HEK293 (cell line): ENCODE data around the gene RTTN.

Experiments used
- CTCF ChIA-PET: fragments of 350-600 bp; formaldehyde crosslinking; extraction: SDS; loops from one replicate; lab custom pipeline; 2021; ENCODE audit warnings: antibody characterized with exemption; lab: Yijun Ruan, JAX
- POLR2A ChIA-PET: fragments of 300-600 bp; formaldehyde crosslinking; extraction: SDS; loops from one replicate; lab custom pipeline; 2020; ENCODE audit warnings: antibody characterized with exemption, inconsistent platforms; lab: Yijun Ruan, JAX
- H3K27ac ChIP-seq: fragments of 200-500 bp; sonication (Bioruptor generic); 2 replicates; pipeline ENCODE4 v1.5.1; 2014; ENCODE audit warnings: low read depth, low read length, control low read depth, inconsistent platforms; ENCODE audit errors: extremely low read depth
- H3K36me3 ChIP-seq, 2 experiments: fragments of 200-500 bp in 1 of 2; sonication (Bioruptor generic) in 1 of 2; 1 replicate in 1 of 2; 2 replicates in 1 of 2; pipeline ENCODE4 v1.5.1; 2014 to 2017; ENCODE audit warnings: inconsistent platforms in 2 of 2, low read length in 2 of 2; ENCODE audit not compliant: control insufficient read depth in 2 of 2, insufficient read depth in 1 of 2
- H3K4me1 ChIP-seq: fragments of 200-500 bp; sonication (Bioruptor generic); 2 replicates; pipeline ENCODE4 v1.5.1; 2014; ENCODE audit warnings: mild to moderate bottlenecking, low read length, inconsistent platforms; ENCODE audit not compliant: control insufficient read depth, insufficient read depth
- H3K4me3 ChIP-seq: 2 replicates; pipeline ENCODE4 v1.5.1; 2011; ENCODE audit warnings: low read depth, mild to moderate bottlenecking, control low read depth, low read length, moderate library complexity
- H3K9me3 ChIP-seq: fragments of 200-500 bp; sonication (Bioruptor generic); 2 replicates; pipeline ENCODE4 v1.5.1; 2014; ENCODE audit warnings: low read depth, low read length, inconsistent platforms; ENCODE audit not compliant: control insufficient read depth, insufficient read depth
- ELK4 ChIP-seq: IDR thresholded peaks from 2 replicates; pipeline ENCODE4 v1.6.1; 2011; ENCODE audit warnings: mild to moderate bottlenecking, low read depth, low read length, borderline replicate concordance
- GFI1B ChIP-seq: fragments of 450-650 bp; formaldehyde crosslinking; IDR thresholded peaks from 2 replicates; pipeline ENCODE4 v1.5.1; 2016; ENCODE audit warnings: missing biosample characterization, missing genetic modification characterization
- HIC1 ChIP-seq: fragments of 450-650 bp; formaldehyde crosslinking; IDR thresholded peaks from 2 replicates; pipeline ENCODE4 v1.5.1; 2016; ENCODE audit warnings: missing biosample characterization, missing genetic modification characterization
- KLF16 ChIP-seq: fragments of 450-650 bp; formaldehyde crosslinking; IDR thresholded peaks from 2 replicates; pipeline ENCODE4 v1.5.1; 2017; ENCODE audit warnings: missing biosample characterization, missing genetic modification characterization
- KLF17 ChIP-seq: fragments of 450-650 bp; formaldehyde crosslinking; IDR thresholded peaks from 2 replicates; pipeline ENCODE4 v1.5.1; 2016; ENCODE audit warnings: missing biosample characterization, missing genetic modification characterization
- KLF7 ChIP-seq: fragments of 450-650 bp; formaldehyde crosslinking; IDR thresholded peaks from 2 replicates; pipeline ENCODE4 v1.5.1; 2016; ENCODE audit warnings: missing biosample characterization, missing genetic modification characterization, borderline replicate concordance
- PBX3 ChIP-seq: sonication (generic); formaldehyde crosslinking; IDR thresholded peaks from 2 replicates; pipeline ENCODE4 v1.8.1; 2022; ENCODE audit warnings: mild to moderate bottlenecking, moderate library complexity, missing genetic modification reagents
- RBAK ChIP-seq: fragments of 450-650 bp; formaldehyde crosslinking; IDR thresholded peaks from 2 replicates; pipeline ENCODE4 v1.5.1; 2016; ENCODE audit warnings: missing biosample characterization, missing genetic modification characterization
- TCF7L2 ChIP-seq: IDR thresholded peaks from 2 replicates; pipeline ENCODE4 v1.6.1; 2011; ENCODE audit warnings: low read depth, mild to moderate bottlenecking, inconsistent platforms, low read length, moderate library complexity, borderline replicate concordance
- ZBTB1 ChIP-seq: fragments of 450-650 bp; formaldehyde crosslinking; IDR thresholded peaks from 2 replicates; pipeline ENCODE4 v1.5.1; 2016; ENCODE audit warnings: missing biosample characterization, missing genetic modification characterization
- ZBTB21 ChIP-seq: fragments of 450-650 bp; formaldehyde crosslinking; IDR thresholded peaks from 2 replicates; pipeline ENCODE4 v1.5.1; 2017; ENCODE audit warnings: missing biosample characterization, missing genetic modification characterization
- ZBTB49 ChIP-seq: fragments of 450-650 bp; formaldehyde crosslinking; IDR thresholded peaks from 2 replicates; pipeline ENCODE4 v1.5.1; 2016; ENCODE audit warnings: missing biosample characterization, missing genetic modification characterization, low read depth
- ZFP3 ChIP-seq: fragments of 450-650 bp; formaldehyde crosslinking; IDR thresholded peaks from 2 replicates; pipeline ENCODE4 v1.5.1; 2016; ENCODE audit warnings: low read depth, missing biosample characterization, missing genetic modification characterization
- ZFP37 ChIP-seq: fragments of 450-650 bp; formaldehyde crosslinking; IDR thresholded peaks from 2 replicates; pipeline ENCODE4 v1.5.1; 2016; ENCODE audit warnings: missing biosample characterization, missing genetic modification characterization
- ZNF10 ChIP-seq: fragments of 450-650 bp; formaldehyde crosslinking; IDR thresholded peaks from 2 replicates; pipeline ENCODE4 v1.5.1; 2017; ENCODE audit warnings: missing biosample characterization, missing genetic modification characterization
- ZNF121 ChIP-seq: fragments of 450-650 bp; formaldehyde crosslinking; IDR thresholded peaks from 2 replicates; pipeline ENCODE4 v1.5.1; 2016; ENCODE audit warnings: missing biosample characterization, missing genetic modification characterization
- ZNF146 ChIP-seq: fragments of 450-650 bp; formaldehyde crosslinking; IDR thresholded peaks from 2 replicates; pipeline ENCODE4 v1.5.1; 2016; ENCODE audit warnings: missing biosample characterization, missing genetic modification characterization
- ZNF169 ChIP-seq: fragments of 450-650 bp; formaldehyde crosslinking; IDR thresholded peaks from 2 replicates; pipeline ENCODE4 v1.5.1; 2016; ENCODE audit warnings: missing biosample characterization, missing genetic modification characterization
- ZNF184 ChIP-seq: fragments of 450-650 bp; IDR thresholded peaks from 2 replicates; pipeline ENCODE4 v1.5.1; 2018; ENCODE audit warnings: missing biosample characterization, mild to moderate bottlenecking, missing genetic modification characterization
- ZNF214 ChIP-seq: fragments of 450-650 bp; formaldehyde crosslinking; IDR thresholded peaks from 2 replicates; pipeline ENCODE4 v1.5.1; 2017; ENCODE audit warnings: missing biosample characterization, mild to moderate bottlenecking, missing genetic modification characterization, borderline replicate concordance
- ZNF221 ChIP-seq: fragments of 450-650 bp; formaldehyde crosslinking; IDR thresholded peaks from 2 replicates; pipeline ENCODE4 v1.5.1; 2017; ENCODE audit warnings: missing biosample characterization, missing genetic modification characterization, borderline replicate concordance
- ZNF530 ChIP-seq: fragments of 450-650 bp; formaldehyde crosslinking; IDR thresholded peaks from 2 replicates; pipeline ENCODE4 v1.5.1; 2016; ENCODE audit warnings: low read depth, missing biosample characterization, missing genetic modification characterization
- ZNF549 ChIP-seq: fragments of 450-650 bp; IDR thresholded peaks from 2 replicates; pipeline ENCODE4 v1.5.1; 2018; ENCODE audit warnings: missing biosample characterization, missing genetic modification characterization, mild to moderate bottlenecking, inconsistent platforms, moderate library complexity
- ZNF624 ChIP-seq: fragments of 450-650 bp; formaldehyde crosslinking; IDR thresholded peaks from 2 replicates; pipeline ENCODE4 v1.5.1; 2017; ENCODE audit warnings: missing biosample characterization, missing genetic modification characterization
- ZNF629 ChIP-seq: fragments of 450-650 bp; formaldehyde crosslinking; IDR thresholded peaks from 2 replicates; pipeline ENCODE4 v1.5.1; 2017; ENCODE audit warnings: missing biosample characterization, missing genetic modification characterization
- ZNF747 ChIP-seq: fragments of 450-650 bp; formaldehyde crosslinking; IDR thresholded peaks from 2 replicates; pipeline ENCODE4 v1.5.1; 2016; ENCODE audit warnings: missing biosample characterization, missing genetic modification characterization
- ZNF777 ChIP-seq: fragments of 450-650 bp; formaldehyde crosslinking; IDR thresholded peaks from 2 replicates; pipeline ENCODE4 v1.5.1; 2017; ENCODE audit warnings: missing biosample characterization, missing genetic modification characterization, borderline replicate concordance
- ZNF785 ChIP-seq: fragments of 450-650 bp; formaldehyde crosslinking; IDR thresholded peaks from 2 replicates; pipeline ENCODE4 v1.5.1; 2016; ENCODE audit warnings: missing biosample characterization, missing genetic modification characterization
- ZNF792 ChIP-seq: fragments of 450-650 bp; formaldehyde crosslinking; IDR thresholded peaks from 2 replicates; pipeline ENCODE4 v1.5.1; 2016; ENCODE audit warnings: missing biosample characterization, missing genetic modification characterization

The RTTN gene

GRCh38 chr18:70205421-70206397 is at the start of gene RTTN:
Gene RTTN (minus strand): TSS chr18:70205687. CDS start chr18:70205658, 29 bp downstream.
- Histone ChIP-seq H3K4me3 (peak within 1 kb of the TSS; percentile 90), H3K9me3 (no peaks in the 10 kb centered on the region), H3K4me1 (peaks cover 8% of the 10 kb centered on the region; the same call in 1 of the 2 replicates), H3K36me3 (peaks cover 20 to 29% of the 10 kb centered on the region in 2 experiments), H3K27ac (peak within 1 kb of the TSS; percentile 99)
- ChIA-PET CTCF (interaction anchor here (0.6 to 2.0 kb wide), 5 partner anchors 10 to 329 kb away, joined by 3 to 7 read pairs (median 4); no protein-coding TSS in a partner anchor), POLR2A (interaction anchor here (0.6 to 1.5 kb wide), 4 partner anchors 12 to 1493 kb away, joined by 3 to 9 read pairs (median 4); no protein-coding TSS in a partner anchor)
- peak; percentile 9; the same call in 1 of the 2 replicates for TF ChIP-seq GFI1B (tag by site-specific recombination)
- TF ChIP-seq ZNF792, result peak; percentile 64; the same call in 1 of the 2 replicates
- no peak for TF ChIP-seq ZBTB49 (tag by site-specific recombination)
- 0 out of 2 replicates have a peak, but pooled peaks have one; percentile 67 for TF ChIP-seq ZBTB1 (tag by site-specific recombination)
- TF ChIP-seq KLF7 (tag by site-specific recombination), result peak; percentile 84
- TF ChIP-seq ZNF624 (tag by site-specific recombination), result no peak
- peak; percentile 100 for TF ChIP-seq ZNF777 (tag by site-specific recombination)
- no peak for TF ChIP-seq ZNF184 (tag by site-specific recombination)
- TF ChIP-seq ZNF214 (tag by site-specific recombination), result no peak
- no peak for TF ChIP-seq ZNF121 (tag by site-specific recombination)
- TF ChIP-seq ZFP37 (tag by site-specific recombination), result peak; percentile 95
- no peak for TF ChIP-seq ELK4
- TF ChIP-seq ZNF169, result no peak
- TF ChIP-seq TCF7L2, result no peak
- 0 out of 2 replicates have a peak, but pooled peaks have one; percentile 55 for TF ChIP-seq RBAK
- TF ChIP-seq PBX3, result peak; percentile 47; the same call in 1 of the 2 replicates
- TF ChIP-seq KLF17 (tag by site-specific recombination), result peak; percentile 91
- TF ChIP-seq ZNF146 (tag by site-specific recombination), result peak; percentile 85
- TF ChIP-seq HIC1 (tag by site-specific recombination), result 0 out of 2 replicates have a peak, but pooled peaks have one; percentile 51
- no peak; the same call in 1 of the 2 replicates for TF ChIP-seq ZNF221 (tag by site-specific recombination)
- no peak for TF ChIP-seq ZNF747 (tag by site-specific recombination)
- peak; percentile 99 for TF ChIP-seq KLF16 (tag by site-specific recombination)
- TF ChIP-seq ZNF530 (tag by site-specific recombination), result no peak
- TF ChIP-seq ZBTB21 (tag by site-specific recombination), result peak; percentile 90
- peak; percentile 69; the same call in 1 of the 2 replicates for TF ChIP-seq ZNF785 (tag by site-specific recombination)
- TF ChIP-seq ZNF549 (tag by site-specific recombination), result no peak
- TF ChIP-seq ZNF10 (tag by site-specific recombination), result 0 out of 2 replicates have a peak, but pooled peaks have one; percentile 62
- TF ChIP-seq ZFP3 (tag by site-specific recombination), result 0 out of 2 replicates have a peak, but pooled peaks have one; percentile 34
- TF ChIP-seq ZNF629 (tag by site-specific recombination), result peak; percentile 95
